ENCODE measurements around the gene HUWE1.

The HUWE1 gene

DNA sequence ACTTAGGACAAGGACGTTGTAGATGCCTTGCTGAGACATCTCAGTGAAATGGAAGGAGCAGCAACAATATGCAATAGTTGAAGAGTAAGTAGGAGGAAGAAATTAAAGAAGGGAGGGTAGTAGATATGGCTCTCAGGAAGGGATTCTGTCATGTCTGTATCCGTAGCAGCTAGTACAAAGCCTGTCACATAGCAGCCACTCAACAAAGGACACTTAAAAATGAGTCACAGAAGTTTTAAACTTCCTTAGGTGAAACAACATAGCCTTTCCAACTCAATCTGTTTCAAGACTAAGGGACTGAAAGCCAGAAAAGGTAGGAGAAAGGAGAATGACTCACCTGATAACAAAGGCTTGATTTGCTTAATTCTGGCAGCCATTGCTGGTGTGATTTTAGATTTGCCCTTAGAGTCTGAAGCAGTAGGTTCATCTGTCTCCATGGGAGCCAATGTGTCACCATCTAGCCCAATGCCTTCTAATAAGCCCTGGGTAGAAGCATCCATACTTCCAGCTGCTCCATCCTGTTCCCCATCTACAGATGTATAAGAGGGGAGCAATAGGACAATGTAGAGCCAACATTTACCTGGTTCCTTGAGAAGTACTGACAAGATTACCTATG is 86.6 kb downstream of the HUWE1 start:
- Mint-ChIP-seq H3K27me3 (no peaks in the 10 kb centered on the region), H3K9me3 (no peaks in the 10 kb centered on the region), H3K4me1 (peaks cover 6% of the 10 kb centered on the region), H3K4me3 (no peak overlapping the region), H3K27ac (peak overlapping the region; percentile 62), H3K36me3 (peaks cover 12% of the 10 kb centered on the region)
- ATAC-seq: no peak

DNA sequence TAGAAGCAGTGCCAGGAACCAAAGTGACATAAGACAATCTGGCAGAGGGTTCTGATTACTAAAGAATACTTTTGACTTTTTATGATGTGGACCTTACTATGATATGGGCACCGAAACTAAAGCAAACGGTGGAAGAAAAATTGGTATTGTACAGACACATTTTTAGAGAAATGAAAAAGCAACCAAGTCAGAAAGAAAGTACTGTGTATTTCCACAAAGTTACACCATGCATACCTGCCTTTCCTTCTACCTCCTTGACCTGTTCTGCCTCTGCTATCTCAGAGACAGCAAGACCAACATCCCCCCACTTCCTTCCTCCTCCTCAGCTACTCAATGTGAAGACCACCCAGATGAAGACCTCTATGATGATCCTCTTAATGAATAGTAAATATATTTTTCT is 88.3 kb downstream of the HUWE1 start:
- peaks cover 6% of the 10 kb centered on the region for H3K4me1 Mint-ChIP-seq
- peaks cover 12% of the 10 kb centered on the region for H3K36me3 Mint-ChIP-seq
- no peak overlapping the region for H3K4me3 Mint-ChIP-seq
- no peaks in the 10 kb centered on the region for H3K27me3 Mint-ChIP-seq
- no peaks in the 10 kb centered on the region for H3K9me3 Mint-ChIP-seq
- peak overlapping the region; percentile 17 for H3K27ac Mint-ChIP-seq
- ATAC-seq: peak; percentile 39

GRCh38 chrX:53595266-53595810 is 91.2 kb downstream of the HUWE1 start:
- Mint-ChIP-seq H3K27me3 (no peaks in the 10 kb centered on the region), H3K27ac (no peak overlapping the region), H3K4me1 (peaks cover 6% of the 10 kb centered on the region), H3K4me3 (no peak overlapping the region), H3K9me3 (no peaks in the 10 kb centered on the region), H3K36me3 (peaks cover 26% of the 10 kb centered on the region)
- ATAC-seq: no peak

- Mint-ChIP-seq H3K27ac (no peak overlapping the region), H3K4me1 (peaks cover 6% of the 10 kb centered on the region), H3K36me3 (peaks cover 29% of the 10 kb centered on the region), H3K9me3 (no peaks in the 10 kb centered on the region), H3K27me3 (no peaks in the 10 kb centered on the region), H3K4me3 (no peak overlapping the region)
- ATAC-seq: peak; percentile 53
Observed at GRCh38 chrX:53594354-53594753, 92.2 kb downstream of the HUWE1 start.

- Mint-ChIP-seq H3K4me1 (no peaks in the 10 kb centered on the region), H3K27me3 (no peaks in the 10 kb centered on the region), H3K27ac (no peak overlapping the region), H3K36me3 (peaks cover 42% of the 10 kb centered on the region), H3K4me3 (no peak overlapping the region), H3K9me3 (no peaks in the 10 kb centered on the region)
- no peak for ATAC-seq
Observed at GRCh38 chrX:53587795-53588420, 98.6 kb downstream of the HUWE1 start.

DNA sequence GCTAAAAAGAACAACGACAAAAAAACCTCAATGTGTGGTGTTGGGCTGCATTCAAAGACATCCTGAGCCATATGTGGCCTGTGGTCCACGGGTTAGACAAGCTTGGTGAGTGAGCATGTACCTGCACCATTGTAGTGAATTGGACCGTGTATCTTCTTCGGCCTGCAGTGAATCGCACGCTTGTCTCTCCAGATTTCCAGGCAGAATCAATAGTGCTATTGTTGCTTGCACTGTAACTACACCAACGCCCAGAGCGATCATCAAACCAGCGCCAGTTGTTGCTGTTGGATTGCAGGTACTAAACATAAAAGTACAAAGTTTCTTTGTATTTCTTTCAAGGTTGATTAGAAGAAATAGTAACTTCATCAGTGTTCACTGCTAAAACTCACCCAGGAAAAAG is 101.6 kb downstream of the HUWE1 start:
- Mint-ChIP-seq H3K36me3 (peaks cover 43% of the 10 kb centered on the region), H3K27ac (no peak overlapping the region), H3K4me1 (no peaks in the 10 kb centered on the region), H3K27me3 (no peaks in the 10 kb centered on the region), H3K9me3 (no peaks in the 10 kb centered on the region), H3K4me3 (no peak overlapping the region)
- ATAC-seq: no peak

- Mint-ChIP-seq H3K36me3 (peaks cover 32% of the 10 kb centered on the region), H3K4me3 (no peak overlapping the region), H3K9me3 (no peaks in the 10 kb centered on the region), H3K27me3 (no peaks in the 10 kb centered on the region), H3K4me1 (no peaks in the 10 kb centered on the region), H3K27ac (no peak overlapping the region)
- no peak for ATAC-seq
Observed at GRCh38 chrX:53583571-53583970, 102.9 kb downstream of the HUWE1 start.

DNA sequence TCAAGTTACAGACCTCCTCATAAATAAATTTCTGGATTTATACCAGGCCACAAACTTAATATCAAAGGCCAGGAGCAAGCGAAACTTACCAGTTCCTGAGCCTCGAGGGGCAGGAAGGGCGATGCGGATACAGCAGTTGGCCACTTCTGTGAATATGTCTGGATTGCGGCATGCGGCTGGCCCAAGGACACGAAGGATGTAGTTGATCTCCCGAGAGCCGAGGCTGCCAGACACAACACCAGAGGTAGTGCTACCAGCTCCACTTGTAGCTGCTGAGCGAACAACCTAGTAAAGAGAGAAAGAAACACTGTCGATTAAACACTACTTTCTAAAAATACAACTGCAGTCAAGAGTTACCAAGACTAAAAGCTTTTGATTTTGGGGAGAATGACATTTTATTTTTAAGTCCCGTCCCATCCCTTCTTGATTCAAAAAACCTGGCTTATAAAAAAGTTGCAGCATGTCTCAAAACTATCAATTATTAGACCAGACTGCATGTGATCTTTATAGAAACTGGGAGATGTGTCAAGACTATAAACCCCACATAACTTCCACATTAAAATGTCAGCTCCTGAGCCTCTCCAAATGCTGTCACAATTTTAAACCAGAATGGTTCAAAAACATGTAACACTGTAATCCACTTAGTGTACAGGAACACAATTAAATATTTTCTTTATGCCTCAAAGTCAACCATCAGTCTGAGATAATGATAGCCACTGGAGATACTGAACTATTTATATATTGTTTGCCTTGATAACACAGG is 105.6 kb downstream of the HUWE1 start:
- no peaks in the 10 kb centered on the region for H3K9me3 Mint-ChIP-seq
- no peaks in the 10 kb centered on the region for H3K27me3 Mint-ChIP-seq
- H3K36me3 Mint-ChIP-seq: peaks cover 33% of the 10 kb centered on the region
- no peaks in the 10 kb centered on the region for H3K4me1 Mint-ChIP-seq
- H3K27ac Mint-ChIP-seq: no peak overlapping the region
- no peak overlapping the region for H3K4me3 Mint-ChIP-seq
- no peak for ATAC-seq

DNA sequence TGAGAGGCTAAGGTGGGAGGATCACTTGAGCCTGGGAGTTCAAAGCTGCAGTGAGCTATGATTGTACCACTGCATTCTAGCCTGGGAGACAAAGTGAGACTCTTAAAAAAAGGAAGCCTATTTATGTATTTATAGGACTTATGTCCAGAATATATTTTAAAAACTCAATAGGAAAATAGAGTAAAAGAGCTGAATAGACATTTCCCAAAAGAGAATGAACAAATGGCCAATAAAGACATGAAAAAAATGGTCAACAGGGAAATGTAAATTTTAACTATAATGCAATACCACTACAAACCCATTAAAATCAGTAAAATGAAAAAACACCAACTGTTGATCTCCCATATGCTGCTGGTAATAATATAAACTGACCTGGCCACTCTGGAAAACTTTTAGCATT is 115.0 kb downstream of the HUWE1 start:
- no peak overlapping the region for H3K27ac Mint-ChIP-seq
- no peak overlapping the region for H3K4me3 Mint-ChIP-seq
- peaks cover 28% of the 10 kb centered on the region for H3K36me3 Mint-ChIP-seq
- H3K4me1 Mint-ChIP-seq: no peaks in the 10 kb centered on the region
- ATAC-seq: no peak
- no peaks in the 10 kb centered on the region for H3K9me3 Mint-ChIP-seq
- no peaks in the 10 kb centered on the region for H3K27me3 Mint-ChIP-seq

GRCh38 chrX:53563324-53563723 is 123.2 kb downstream of the HUWE1 start:
- Mint-ChIP-seq H3K9me3 (no peaks in the 10 kb centered on the region), H3K4me3 (no peak overlapping the region), H3K27ac (no peak overlapping the region), H3K36me3 (peaks cover 49% of the 10 kb centered on the region), H3K4me1 (no peaks in the 10 kb centered on the region), H3K27me3 (no peaks in the 10 kb centered on the region)
- no peak for ATAC-seq

GRCh38 chrX:53561912-53562311 is 124.6 kb downstream of the HUWE1 start:
- peak overlapping the region; percentile 22 for H3K27ac Mint-ChIP-seq
- H3K36me3 Mint-ChIP-seq: peaks cover 45% of the 10 kb centered on the region
- no peaks in the 10 kb centered on the region for H3K9me3 Mint-ChIP-seq
- H3K4me3 Mint-ChIP-seq: no peak overlapping the region
- H3K27me3 Mint-ChIP-seq: no peaks in the 10 kb centered on the region
- no peaks in the 10 kb centered on the region for H3K4me1 Mint-ChIP-seq
- no peak for ATAC-seq

- H3K27me3 Mint-ChIP-seq: no peaks in the 10 kb centered on the region
- ATAC-seq: no peak
- H3K4me3 Mint-ChIP-seq: no peak overlapping the region
- H3K9me3 Mint-ChIP-seq: no peaks in the 10 kb centered on the region
- no peaks in the 10 kb centered on the region for H3K4me1 Mint-ChIP-seq
- H3K27ac Mint-ChIP-seq: no peak overlapping the region
- H3K36me3 Mint-ChIP-seq: peaks cover 42% of the 10 kb centered on the region
Observed at GRCh38 chrX:53558646-53559045, 127.9 kb downstream of the HUWE1 start.

DNA sequence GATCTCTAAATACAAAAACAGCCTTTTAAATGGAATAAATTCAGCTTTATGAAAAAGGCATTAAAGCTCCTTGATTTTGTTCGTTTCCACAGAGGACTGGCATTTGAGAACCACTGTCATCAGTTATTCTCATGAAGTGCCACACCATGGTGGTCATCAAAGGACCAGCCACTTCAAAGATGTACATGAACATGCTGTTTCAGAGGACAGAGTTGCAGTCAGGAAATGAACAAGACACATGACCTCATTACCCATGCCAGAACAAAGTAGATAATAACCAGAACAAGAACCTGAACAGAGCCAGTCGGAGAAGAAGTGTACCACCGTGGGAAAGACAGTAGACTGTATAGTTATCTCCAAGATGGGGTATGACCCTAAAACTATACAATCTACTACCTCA is 129.7 kb downstream of the HUWE1 start:
- no peak for ATAC-seq
- no peaks in the 10 kb centered on the region for H3K9me3 Mint-ChIP-seq
- no peaks in the 10 kb centered on the region for H3K27me3 Mint-ChIP-seq
- H3K4me1 Mint-ChIP-seq: no peaks in the 10 kb centered on the region
- H3K36me3 Mint-ChIP-seq: peaks cover 46% of the 10 kb centered on the region
- no peak overlapping the region for H3K27ac Mint-ChIP-seq
- no peak overlapping the region for H3K4me3 Mint-ChIP-seq

DNA sequence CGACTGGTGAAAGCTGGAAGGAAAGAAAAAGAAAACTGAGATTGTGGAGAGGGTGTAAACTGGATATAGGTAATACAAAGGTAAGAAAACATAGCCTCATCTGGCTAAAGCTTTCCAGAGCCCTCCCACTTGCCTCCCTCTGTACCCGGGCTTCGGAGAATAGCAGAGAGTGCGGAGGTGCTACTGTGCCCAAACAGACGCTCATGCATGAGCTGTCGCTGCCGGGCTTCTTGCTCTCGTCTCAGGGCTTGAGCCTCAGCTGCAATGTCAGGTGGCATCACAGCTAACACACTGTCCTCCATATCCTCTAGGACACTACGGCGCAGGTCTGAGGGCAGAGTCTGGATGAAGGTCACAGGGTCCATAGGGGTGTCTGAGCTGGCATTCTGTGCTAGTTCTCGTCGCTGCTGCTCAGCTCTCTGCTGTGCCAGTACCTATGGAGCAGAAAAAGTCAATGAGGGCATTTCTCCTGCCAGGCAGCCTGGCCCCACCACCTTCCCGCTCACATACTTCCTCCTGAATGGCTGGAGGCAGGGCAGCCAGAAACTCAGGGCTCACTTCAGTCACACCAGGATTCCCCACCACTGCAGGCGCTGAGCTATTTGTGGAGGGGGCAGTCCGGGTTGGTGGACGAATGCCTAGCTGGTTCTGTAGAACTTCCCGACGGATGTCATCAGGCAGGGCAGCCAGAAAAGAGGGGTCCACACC is 135.6 kb downstream of the HUWE1 start:
- no peak for ATAC-seq
- Mint-ChIP-seq H3K9me3 (no peaks in the 10 kb centered on the region), H3K27ac (no peak overlapping the region), H3K36me3 (peaks cover 39% of the 10 kb centered on the region), H3K27me3 (no peaks in the 10 kb centered on the region), H3K4me3 (no peak overlapping the region), H3K4me1 (no peaks in the 10 kb centered on the region)

GRCh38 chrX:53547668-53548067 is 138.9 kb downstream of the HUWE1 start:
- no peak overlapping the region for H3K27ac Mint-ChIP-seq
- no peaks in the 10 kb centered on the region for H3K9me3 Mint-ChIP-seq
- no peaks in the 10 kb centered on the region for H3K27me3 Mint-ChIP-seq
- peaks cover 35% of the 10 kb centered on the region for H3K36me3 Mint-ChIP-seq
- ATAC-seq: no peak
- H3K4me1 Mint-ChIP-seq: no peaks in the 10 kb centered on the region
- H3K4me3 Mint-ChIP-seq: no peak overlapping the region
